ENCODE results near the gene ZNF12.

GRCh38 chr7:6648815-6649104 is 58.0 kb downstream of the ZNF12 start:
- TF ChIP-seq CTCF (IDR thresholded peaks at IDR 0.05) (no peak), POLR2A (IDR thresholded peaks at IDR 0.05) (no peak)
